WTC11 (cell line): ENCODE measurements around the gene FAM78B. TPM values are rescaled to one million over a fixed set of nuclear protein-coding genes. Genes with fewer than 3 reads are reported as not detected.

Source experiments
- ATAC-seq: fragments of 200-7000 bp; cut with Tn5 transposase; 2 replicates; pipeline ENCODE4 v1.10.0; 2021; ENCODE audit warnings: mild to moderate bottlenecking, moderate library complexity
- CTCF ChIA-PET: fragments of 300-600 bp; sonication (Branson Sonifier 250); formaldehyde crosslinking; loops from one replicate; lab custom pipeline; 2021; ENCODE audit warnings: antibody characterized with exemption; lab: Charles Lee
- POLR2A ChIA-PET: fragments of 350-600 bp; sonication (Branson Sonifier 250); formaldehyde crosslinking; loops from one replicate; lab custom pipeline; 2021; ENCODE audit warnings: antibody characterized with exemption; lab: Charles Lee
- DNase-seq: peaks from one replicate; pipeline ENCODE4 v3.0.0; 2021; ENCODE audit warnings: low spot score
- H3K27ac Mint-ChIP-seq: 2 replicates; pipeline ENCODE4 v1.8.0; 2021; ENCODE audit warnings: mixed read lengths
- H3K27me3 Mint-ChIP-seq: 2 replicates; pipeline ENCODE4 v1.8.0; 2021; ENCODE audit warnings: low read depth, mild to moderate bottlenecking, moderate library complexity, mixed read lengths
- H3K36me3 Mint-ChIP-seq: 2 replicates; pipeline ENCODE4 v1.8.0; 2021; ENCODE audit warnings: mixed read lengths
- H3K4me1 Mint-ChIP-seq: 2 replicates; pipeline ENCODE4 v1.8.0; 2022; ENCODE audit warnings: mixed read lengths
- H3K4me3 Mint-ChIP-seq: 2 replicates; pipeline ENCODE4 v1.8.0; 2021; ENCODE audit warnings: mild to moderate bottlenecking, moderate library complexity, mixed read lengths
- H3K9me3 Mint-ChIP-seq: 2 replicates; pipeline ENCODE4 v1.8.0; 2021; ENCODE audit warnings: mixed read lengths
- ATF2 ChIP-seq: sonication (generic); formaldehyde crosslinking; IDR thresholded peaks from 2 replicates; pipeline ENCODE4 v1.8.1; 2022; ENCODE audit warnings: low read depth, missing genetic modification reagents, borderline replicate concordance
- ATF6 ChIP-seq: sonication (generic); formaldehyde crosslinking; IDR thresholded peaks from 2 replicates; pipeline ENCODE4 v1.8.1; 2023; ENCODE audit warnings: mild to moderate bottlenecking, missing genetic modification reagents
- CBFB ChIP-seq: sonication (generic); formaldehyde crosslinking; IDR thresholded peaks from 2 replicates; pipeline ENCODE4 v1.8.1; 2022; ENCODE audit warnings: mild to moderate bottlenecking, low read depth, missing genetic modification reagents
- CDX4 ChIP-seq: fragments of 250-450 bp; sonication (Bioruptor Pico); IDR thresholded peaks from 2 replicates; pipeline ENCODE4 v1.9.0; 2021; ENCODE audit warnings: moderate library complexity, mild to moderate bottlenecking, inconsistent platforms, borderline replicate concordance
- CREB1 ChIP-seq: sonication (generic); formaldehyde crosslinking; IDR thresholded peaks from 2 replicates; pipeline ENCODE4 v1.8.0; 2023; ENCODE audit warnings: mild to moderate bottlenecking, missing genetic modification reagents
- E2F4 ChIP-seq: sonication (generic); formaldehyde crosslinking; IDR thresholded peaks from 2 replicates; pipeline ENCODE4 v1.8.1; 2022; ENCODE audit warnings: low read depth, mild to moderate bottlenecking, moderate library complexity, missing genetic modification reagents, borderline replicate concordance
- EMX1 ChIP-seq: fragments of 250-450 bp; sonication (Bioruptor Pico); IDR thresholded peaks from 2 replicates; pipeline ENCODE4 v1.8.0; 2021; ENCODE audit warnings: mild to moderate bottlenecking
- FOXJ3 ChIP-seq: sonication (generic); formaldehyde crosslinking; IDR thresholded peaks from 2 replicates; pipeline ENCODE4 v1.9.0; 2021; ENCODE audit warnings: missing genetic modification reagents, mild to moderate bottlenecking, borderline replicate concordance
- GRHL2 ChIP-seq: fragments of 250-450 bp; sonication (Bioruptor Pico); IDR thresholded peaks from 2 replicates; pipeline ENCODE4 v1.8.0; 2022; ENCODE audit warnings: mild to moderate bottlenecking, moderate library complexity; ENCODE audit not compliant: insufficient replicate concordance, severe bottlenecking
- IRF1 ChIP-seq: sonication (generic); formaldehyde crosslinking; IDR thresholded peaks from 2 replicates; pipeline ENCODE4 v1.8.0; 2023; ENCODE audit warnings: missing genetic modification reagents
- IRF2 ChIP-seq: sonication (generic); formaldehyde crosslinking; IDR thresholded peaks from 2 replicates; pipeline ENCODE4 v1.8.0; 2022; ENCODE audit warnings: low read depth, missing genetic modification reagents, borderline replicate concordance
- NFE2L1 ChIP-seq: sonication (generic); formaldehyde crosslinking; IDR thresholded peaks from 2 replicates; pipeline ENCODE4 v1.8.1; 2023; ENCODE audit warnings: missing genetic modification reagents
- NR2C2 ChIP-seq: sonication (generic); formaldehyde crosslinking; IDR thresholded peaks from 2 replicates; pipeline ENCODE4 v1.8.0; 2022; ENCODE audit warnings: mild to moderate bottlenecking, missing genetic modification reagents
- STAT6 ChIP-seq: sonication (generic); formaldehyde crosslinking; conservative IDR thresholded peaks from 2 replicates; pipeline ENCODE4 v1.8.1; 2023; ENCODE audit warnings: mild to moderate bottlenecking, low read depth, missing genetic modification reagents, moderate library complexity
- TEAD4 ChIP-seq: sonication (generic); formaldehyde crosslinking; IDR thresholded peaks from 2 replicates; pipeline ENCODE4 v1.8.0; 2022; ENCODE audit warnings: mild to moderate bottlenecking, missing genetic modification reagents
- ZNF121 ChIP-seq: sonication (generic); formaldehyde crosslinking; IDR thresholded peaks from 2 replicates; pipeline ENCODE4 v1.8.0; 2023; ENCODE audit warnings: missing genetic modification reagents
- ZNF263 ChIP-seq: sonication (generic); formaldehyde crosslinking; IDR thresholded peaks from 2 replicates; pipeline ENCODE4 v1.8.1; 2022; ENCODE audit warnings: low read depth, mild to moderate bottlenecking, moderate library complexity, missing genetic modification reagents
- ZNF281 ChIP-seq: sonication (generic); formaldehyde crosslinking; IDR thresholded peaks from 2 replicates; pipeline ENCODE4 v1.8.0; 2023; ENCODE audit warnings: mild to moderate bottlenecking, missing genetic modification reagents
- ZNF317 ChIP-seq: sonication (generic); formaldehyde crosslinking; IDR thresholded peaks from 2 replicates; pipeline ENCODE4 v1.8.1; 2023; ENCODE audit warnings: low read depth, mild to moderate bottlenecking, moderate library complexity, missing genetic modification reagents, borderline replicate concordance
- ZNF416 ChIP-seq: fragments of 250-450 bp; sonication (Bioruptor Pico); IDR thresholded peaks from 2 replicates; pipeline ENCODE4 v1.9.0; 2021; ENCODE audit warnings: mild to moderate bottlenecking, inconsistent platforms
- total RNA-seq: library from RNA; stranded (reverse); gene quantifications from 3 replicates; pipeline ENCODE4 v1.2.3, GENCODE V29; 2021

FAM78B gene
- total RNA-seq, 1 experiment from 2014 or later, result 2.6 TPM

- H3K9me3 Mint-ChIP-seq, result no peaks in the 10 kb centered on the region
- no peak for TF ChIP-seq STAT6 (CRISPR knock-in tag)
- no peak for TF ChIP-seq ATF2
- TF ChIP-seq ZNF281, result no peak
- no peak for TF ChIP-seq ZNF121 (CRISPR knock-in tag)
- no peak for TF ChIP-seq CREB1
- no peak for TF ChIP-seq TEAD4 (CRISPR knock-in tag)
- no peak for TF ChIP-seq ZNF416 (CRISPR knock-in tag)
- TF ChIP-seq E2F4 (CRISPR knock-in tag), result no peak
- TF ChIP-seq ZNF317, result no peak
- TF ChIP-seq NR2C2 (CRISPR knock-in tag), result no peak
- TF ChIP-seq IRF2 (CRISPR knock-in tag), result no peak
- no peak for TF ChIP-seq CBFB
- no peak for TF ChIP-seq ATF6 (CRISPR knock-in tag)
- TF ChIP-seq, all 79 proteins: peak for 0
- Mint-ChIP-seq H3K36me3 (no peaks in the 10 kb centered on the region), H3K27ac (no peak overlapping the region), H3K4me1 (peaks cover 10% of the 10 kb centered on the region), H3K27me3 (no peaks in the 10 kb centered on the region), H3K4me3 (no peak overlapping the region)
- ATAC-seq, result no peak
- ChIA-PET CTCF (no interaction called here), POLR2A (no interaction called here)
- no peak for DNase-seq
These were observed 50.8 kb downstream of the FAM78B start for GRCh38 chr1:166116026-166116425.

- ATAC-seq (no peak), DNase-seq (no peak)
- ChIA-PET CTCF (no interaction called here), POLR2A (no interaction called here)
- Mint-ChIP-seq H3K27ac (no peak overlapping the region), H3K4me3 (no peak overlapping the region), H3K9me3 (no peaks in the 10 kb centered on the region), H3K4me1 (peaks cover 7% of the 10 kb centered on the region), H3K27me3 (no peaks in the 10 kb centered on the region), H3K36me3 (no peaks in the 10 kb centered on the region)
- no peak for TF ChIP-seq CREB1
- TF ChIP-seq FOXJ3 (CRISPR knock-in tag), result no peak
- TF ChIP-seq EMX1 (CRISPR knock-in tag), result no peak
- TF ChIP-seq NFE2L1 (CRISPR knock-in tag), result no peak
- no peak for TF ChIP-seq GRHL2 (CRISPR knock-in tag)
- TF ChIP-seq ZNF281, result no peak
- TF ChIP-seq CDX4 (CRISPR knock-in tag), result no peak
- no peak for TF ChIP-seq IRF1 (CRISPR knock-in tag)
- no peak for TF ChIP-seq ZNF263 (CRISPR knock-in tag)
These were observed 52.4 kb downstream of the FAM78B start for GRCh38 chr1:166114419-166114818.
